ENCODE data around the gene CCDC154. TPM values are rescaled to one million over a fixed set of nuclear protein-coding genes. Genes with fewer than 3 reads are reported as not detected.
A peak's percentile ranks its signal among the peaks of the same experiment; 100 is the strongest.

CCDC154 gene
- total and polyA plus RNA-seq, 9 of the 15 experiments (the other 6 are each of a cell fraction or from before 2014, with no cell fraction given): 0.15 to 1.4 (median 0.20) TPM; not detected in 5

DNA sequence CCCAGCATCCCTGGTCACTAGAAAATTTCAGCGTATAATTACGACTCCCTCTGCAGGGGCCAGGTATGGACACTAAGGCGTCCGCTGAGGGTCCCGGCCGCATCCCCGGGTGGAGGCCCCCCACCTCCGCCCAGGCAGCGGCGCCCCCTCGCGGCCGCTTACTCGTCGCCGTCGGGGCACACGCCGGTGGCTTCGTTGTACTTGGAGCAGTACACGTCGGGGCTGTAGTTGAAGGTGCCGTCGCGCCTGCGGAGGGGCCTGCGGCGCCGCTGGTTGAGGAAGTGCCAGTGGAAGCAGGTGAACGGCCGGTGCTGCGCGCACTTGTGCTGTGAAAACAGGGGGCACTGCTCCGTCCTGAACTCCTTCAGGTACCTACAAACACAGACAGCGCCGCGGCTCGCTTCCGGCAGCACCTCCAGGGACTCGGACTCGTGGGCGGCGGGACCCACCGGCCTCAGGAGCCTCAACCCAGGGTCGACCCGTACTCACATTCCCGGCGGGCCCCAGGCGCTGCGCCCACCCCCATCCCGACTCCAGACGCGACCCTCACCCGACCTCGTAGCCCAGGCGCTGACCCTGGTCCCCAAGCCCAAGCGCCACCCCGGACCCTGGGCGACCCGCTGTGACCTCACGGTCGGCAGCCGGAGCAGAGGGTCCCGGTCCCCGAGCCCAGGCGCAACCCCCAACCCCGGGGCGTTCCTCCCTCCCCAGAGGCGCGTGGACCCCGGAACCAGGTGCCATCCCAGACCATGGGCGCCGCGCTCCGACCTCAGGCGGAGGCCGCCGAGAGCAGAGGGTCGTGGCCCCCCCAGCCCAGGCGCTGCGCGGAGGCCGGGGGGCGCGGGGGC, 30.4 kb downstream of the CCDC154 start (continued):
- TF ChIP-seq, protein P1, sequence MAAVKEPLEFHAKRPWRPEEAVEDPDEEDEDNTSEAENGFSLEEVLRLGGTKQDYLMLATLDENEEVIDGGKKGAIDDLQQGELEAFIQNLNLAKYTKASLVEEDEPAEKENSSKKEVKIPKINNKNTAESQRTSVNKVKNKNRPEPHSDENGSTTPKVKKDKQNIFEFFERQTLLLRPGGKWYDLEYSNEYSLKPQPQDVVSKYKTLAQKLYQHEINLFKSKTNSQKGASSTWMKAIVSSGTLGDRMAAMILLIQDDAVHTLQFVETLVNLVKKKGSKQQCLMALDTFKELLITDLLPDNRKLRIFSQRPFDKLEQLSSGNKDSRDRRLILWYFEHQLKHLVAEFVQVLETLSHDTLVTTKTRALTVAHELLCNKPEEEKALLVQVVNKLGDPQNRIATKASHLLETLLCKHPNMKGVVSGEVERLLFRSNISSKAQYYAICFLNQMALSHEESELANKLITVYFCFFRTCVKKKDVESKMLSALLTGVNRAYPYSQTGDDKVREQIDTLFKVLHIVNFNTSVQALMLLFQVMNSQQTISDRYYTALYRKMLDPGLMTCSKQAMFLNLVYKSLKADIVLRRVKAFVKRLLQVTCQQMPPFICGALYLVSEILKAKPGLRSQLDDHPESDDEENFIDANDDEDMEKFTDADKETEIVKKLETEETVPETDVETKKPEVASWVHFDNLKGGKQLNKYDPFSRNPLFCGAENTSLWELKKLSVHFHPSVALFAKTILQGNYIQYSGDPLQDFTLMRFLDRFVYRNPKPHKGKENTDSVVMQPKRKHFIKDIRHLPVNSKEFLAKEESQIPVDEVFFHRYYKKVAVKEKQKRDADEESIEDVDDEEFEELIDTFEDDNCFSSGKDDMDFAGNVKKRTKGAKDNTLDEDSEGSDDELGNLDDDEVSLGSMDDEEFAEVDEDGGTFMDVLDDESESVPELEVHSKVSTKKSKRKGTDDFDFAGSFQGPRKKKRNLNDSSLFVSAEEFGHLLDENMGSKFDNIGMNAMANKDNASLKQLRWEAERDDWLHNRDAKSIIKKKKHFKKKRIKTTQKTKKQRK (IDR thresholded peaks at IDR 0.05; ENCODE audit: borderline replicate concordance, low read depth, low read length): no peak
- TF ChIP-seq, protein P2, sequence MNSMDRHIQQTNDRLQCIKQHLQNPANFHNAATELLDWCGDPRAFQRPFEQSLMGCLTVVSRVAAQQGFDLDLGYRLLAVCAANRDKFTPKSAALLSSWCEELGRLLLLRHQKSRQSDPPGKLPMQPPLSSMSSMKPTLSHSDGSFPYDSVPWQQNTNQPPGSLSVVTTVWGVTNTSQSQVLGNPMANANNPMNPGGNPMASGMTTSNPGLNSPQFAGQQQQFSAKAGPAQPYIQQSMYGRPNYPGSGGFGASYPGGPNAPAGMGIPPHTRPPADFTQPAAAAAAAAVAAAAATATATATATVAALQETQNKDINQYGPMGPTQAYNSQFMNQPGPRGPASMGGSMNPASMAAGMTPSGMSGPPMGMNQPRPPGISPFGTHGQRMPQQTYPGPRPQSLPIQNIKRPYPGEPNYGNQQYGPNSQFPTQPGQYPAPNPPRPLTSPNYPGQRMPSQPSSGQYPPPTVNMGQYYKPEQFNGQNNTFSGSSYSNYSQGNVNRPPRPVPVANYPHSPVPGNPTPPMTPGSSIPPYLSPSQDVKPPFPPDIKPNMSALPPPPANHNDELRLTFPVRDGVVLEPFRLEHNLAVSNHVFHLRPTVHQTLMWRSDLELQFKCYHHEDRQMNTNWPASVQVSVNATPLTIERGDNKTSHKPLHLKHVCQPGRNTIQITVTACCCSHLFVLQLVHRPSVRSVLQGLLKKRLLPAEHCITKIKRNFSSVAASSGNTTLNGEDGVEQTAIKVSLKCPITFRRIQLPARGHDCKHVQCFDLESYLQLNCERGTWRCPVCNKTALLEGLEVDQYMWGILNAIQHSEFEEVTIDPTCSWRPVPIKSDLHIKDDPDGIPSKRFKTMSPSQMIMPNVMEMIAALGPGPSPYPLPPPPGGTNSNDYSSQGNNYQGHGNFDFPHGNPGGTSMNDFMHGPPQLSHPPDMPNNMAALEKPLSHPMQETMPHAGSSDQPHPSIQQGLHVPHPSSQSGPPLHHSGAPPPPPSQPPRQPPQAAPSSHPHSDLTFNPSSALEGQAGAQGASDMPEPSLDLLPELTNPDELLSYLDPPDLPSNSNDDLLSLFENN (IDR thresholded peaks at IDR 0.05; ENCODE audit: low read depth in 2 of 2, low read length in 2 of 2): no peak
- TF ChIP-seq MIER1 (IDR thresholded peaks at IDR 0.05; ENCODE audit: low read depth): no peak
- TF ChIP-seq CCNT2 (IDR thresholded peaks at IDR 0.05; ENCODE audit: borderline replicate concordance, extremely low read depth, insufficient read length, low read depth, low read length): peak; percentile 24
- no peak for TF ChIP-seq PYGO2 (tag; IDR thresholded peaks at IDR 0.05)
- no peak for TF ChIP-seq DPF2 (IDR thresholded peaks at IDR 0.05)
- no peak for TF ChIP-seq EP400 (IDR thresholded peaks at IDR 0.05)
- TF ChIP-seq TARDBP (IDR thresholded peaks at IDR 0.05): no peak
- TF ChIP-seq MTA1 (IDR thresholded peaks at IDR 0.05; ENCODE audit: borderline replicate concordance): no peak
- 0 out of 2 replicates have a peak, but pooled peaks have one; percentile 37 for TF ChIP-seq GATAD2A (IDR thresholded peaks at IDR 0.05)
- no peak for TF ChIP-seq ZNF184 (CRISPR knock-in tag; IDR thresholded peaks at IDR 0.05)
- no peak for TF ChIP-seq EP300 (IDR thresholded peaks at IDR 0.05; ENCODE audit: low read length)
- TF ChIP-seq, protein P3, sequence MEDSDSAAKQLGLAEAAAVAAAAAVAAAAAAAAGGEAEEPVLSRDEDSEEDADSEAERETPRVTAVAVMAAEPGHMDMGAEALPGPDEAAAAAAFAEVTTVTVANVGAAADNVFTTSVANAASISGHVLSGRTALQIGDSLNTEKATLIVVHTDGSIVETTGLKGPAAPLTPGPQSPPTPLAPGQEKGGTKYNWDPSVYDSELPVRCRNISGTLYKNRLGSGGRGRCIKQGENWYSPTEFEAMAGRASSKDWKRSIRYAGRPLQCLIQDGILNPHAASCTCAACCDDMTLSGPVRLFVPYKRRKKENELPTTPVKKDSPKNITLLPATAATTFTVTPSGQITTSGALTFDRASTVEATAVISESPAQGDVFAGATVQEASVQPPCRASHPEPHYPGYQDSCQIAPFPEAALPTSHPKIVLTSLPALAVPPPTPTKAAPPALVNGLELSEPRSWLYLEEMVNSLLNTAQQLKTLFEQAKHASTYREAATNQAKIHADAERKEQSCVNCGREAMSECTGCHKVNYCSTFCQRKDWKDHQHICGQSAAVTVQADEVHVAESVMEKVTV (CRISPR knock-in tag; IDR thresholded peaks at IDR 0.05): 0 out of 2 replicates have a peak, but pooled peaks have one; percentile 55
